IPS-18a (cell line): ENCODE measurements around the gene MUC2.

Experiments
- H3K27ac ChIP-seq: one replicate; pipeline ENCODE4 v1.5.1; 2013; ENCODE audit warnings: low read length
- H3K27me3 ChIP-seq: one replicate; pipeline ENCODE4 v1.6.1; 2013; ENCODE audit warnings: mild to moderate bottlenecking, low read length; ENCODE audit not compliant: control insufficient read depth, insufficient read depth
- H3K36me3 ChIP-seq: one replicate; pipeline ENCODE4 v1.6.1; 2013; ENCODE audit warnings: low read depth, low read length; ENCODE audit not compliant: control insufficient read depth
- H3K4me1 ChIP-seq: one replicate; pipeline ENCODE4 v1.6.1; 2013; ENCODE audit warnings: low read depth, low read length; ENCODE audit not compliant: control insufficient read depth
- H3K4me3 ChIP-seq: one replicate; pipeline ENCODE4 v1.5.1; 2013; ENCODE audit warnings: low read length
- H3K9ac ChIP-seq: one replicate; pipeline ENCODE4 v1.6.1; 2013; ENCODE audit warnings: mild to moderate bottlenecking, low read length, moderate library complexity
- H3K9me3 ChIP-seq: one replicate; pipeline ENCODE4 v1.6.1; 2013; ENCODE audit warnings: low read depth, low read length; ENCODE audit not compliant: control insufficient read depth

MUC2 gene

DNA sequence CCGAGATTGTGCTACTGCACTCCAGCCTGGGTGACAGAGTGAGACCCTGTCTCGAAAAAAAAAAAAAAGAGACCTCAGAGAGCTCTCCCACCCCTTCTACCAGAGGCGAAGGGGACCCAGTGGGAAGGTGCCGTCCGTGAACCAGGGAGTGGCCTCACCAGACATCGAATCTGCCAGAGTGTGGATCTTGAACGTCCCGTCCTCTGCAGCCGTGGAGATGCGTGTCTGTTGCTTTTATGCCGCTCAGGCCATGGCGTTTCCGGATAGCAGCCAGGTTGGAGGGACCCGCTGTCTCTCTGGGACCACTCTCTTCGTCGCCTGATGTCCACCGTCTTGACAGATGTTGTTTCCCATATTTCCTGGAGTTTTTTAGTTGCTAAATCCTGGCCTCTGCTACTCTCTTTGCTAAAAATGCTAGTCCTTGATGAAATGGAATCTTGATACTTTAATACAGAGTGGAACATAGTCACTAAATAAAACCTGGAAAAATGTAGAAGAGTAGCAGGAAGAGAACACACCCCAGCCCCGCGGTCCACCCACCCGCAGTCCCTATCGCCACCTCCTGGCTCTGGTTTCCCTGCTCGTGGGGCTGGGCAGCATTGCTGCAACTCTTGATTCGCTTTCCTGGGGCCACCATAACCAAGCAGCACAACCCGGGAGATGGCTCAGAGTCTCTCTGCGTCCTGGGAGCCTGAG is 26.2 kb upstream of the MUC2 start:
- no peaks in the 10 kb centered on the region for H3K27me3 ChIP-seq
- no peaks in the 10 kb centered on the region for H3K4me1 ChIP-seq
- no peaks in the 10 kb centered on the region for H3K36me3 ChIP-seq
- H3K27ac ChIP-seq: no peak overlapping the region
- no peak overlapping the region for H3K9ac ChIP-seq
- H3K9me3 ChIP-seq: no peaks in the 10 kb centered on the region
- no peak overlapping the region for H3K4me3 ChIP-seq

DNA sequence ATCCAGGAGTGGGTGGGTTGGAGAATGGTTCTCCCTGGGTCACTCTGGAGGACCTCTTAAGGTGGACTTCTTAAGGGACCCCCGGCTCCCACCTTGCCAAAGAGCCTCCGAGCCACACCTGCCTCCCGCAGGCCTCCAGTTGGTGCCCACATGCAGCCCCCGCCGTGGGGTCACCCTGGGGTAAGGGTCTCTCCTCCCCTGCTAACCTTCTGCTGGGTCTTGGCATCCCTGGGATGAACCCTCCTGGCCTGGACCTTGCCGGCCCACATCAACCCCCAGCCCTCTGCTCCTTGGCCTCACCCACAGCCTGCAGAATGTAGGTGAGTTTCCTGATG is 25.6 kb upstream of the MUC2 start:
- no peak overlapping the region for H3K9ac ChIP-seq
- no peaks in the 10 kb centered on the region for H3K36me3 ChIP-seq
- no peak overlapping the region for H3K27ac ChIP-seq
- no peaks in the 10 kb centered on the region for H3K9me3 ChIP-seq
- H3K4me1 ChIP-seq: no peaks in the 10 kb centered on the region
- no peaks in the 10 kb centered on the region for H3K27me3 ChIP-seq
- H3K4me3 ChIP-seq: no peak overlapping the region

GRCh38 chr11:1049431-1049891 is 25.2 kb upstream of the MUC2 start:
- Histone ChIP-seq H3K9me3 (no peaks in the 10 kb centered on the region), H3K36me3 (no peaks in the 10 kb centered on the region), H3K4me3 (no peak overlapping the region), H3K4me1 (no peaks in the 10 kb centered on the region), H3K9ac (no peak overlapping the region), H3K27me3 (no peaks in the 10 kb centered on the region), H3K27ac (no peak overlapping the region)

- Histone ChIP-seq H3K27me3 (no peaks in the 10 kb centered on the region), H3K27ac (no peak overlapping the region)
Measured at GRCh38 chr11:1049911-1050580, 24.6 kb upstream of the MUC2 start.

DNA sequence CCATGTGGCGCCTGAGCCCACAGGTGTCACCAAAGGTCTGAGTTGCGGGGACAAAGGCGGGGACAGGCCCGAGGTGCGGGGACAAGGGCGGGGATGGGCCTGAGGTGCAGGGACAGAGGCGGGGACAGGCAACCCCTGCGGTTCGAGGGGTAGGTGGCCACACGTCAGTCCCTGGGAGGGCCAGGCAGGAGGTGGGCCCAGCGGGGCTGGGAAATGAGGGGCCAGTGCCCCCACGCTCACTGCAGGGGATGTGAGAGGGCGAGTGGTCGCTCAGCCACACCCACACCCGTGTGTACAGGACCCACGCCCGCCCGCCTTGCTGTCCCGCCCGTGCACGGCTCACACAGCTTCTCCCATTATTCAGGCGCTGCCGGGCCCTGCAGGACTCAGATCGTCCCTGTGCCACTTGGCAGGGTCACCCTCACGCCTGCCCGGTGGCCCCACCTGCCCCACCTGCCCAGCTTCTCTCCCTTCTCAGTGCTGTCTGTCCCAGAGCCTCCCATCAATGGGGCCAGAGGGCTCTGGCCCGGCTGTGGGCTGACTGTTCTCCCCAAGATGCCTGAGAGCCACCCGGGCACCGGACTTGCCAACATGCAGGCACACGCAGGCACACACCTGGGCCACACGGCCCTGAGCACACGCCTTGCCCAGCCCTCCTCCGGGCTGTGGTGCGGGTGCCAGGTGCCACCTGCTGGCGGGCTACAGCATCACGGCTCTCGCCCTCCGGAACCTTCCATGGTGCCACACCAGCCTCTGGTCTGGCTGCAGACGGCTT is 23.9 kb upstream of the MUC2 start:
- Histone ChIP-seq H3K27me3 (no peaks in the 10 kb centered on the region), H3K4me1 (no peaks in the 10 kb centered on the region)

More at GRCh38 chr11:1049911-1050580, 24.6 kb upstream of the MUC2 start:
- Histone ChIP-seq H3K4me1 (no peaks in the 10 kb centered on the region), H3K36me3 (no peaks in the 10 kb centered on the region), H3K9ac (no peak overlapping the region), H3K9me3 (no peaks in the 10 kb centered on the region), H3K4me3 (no peak overlapping the region)

DNA sequence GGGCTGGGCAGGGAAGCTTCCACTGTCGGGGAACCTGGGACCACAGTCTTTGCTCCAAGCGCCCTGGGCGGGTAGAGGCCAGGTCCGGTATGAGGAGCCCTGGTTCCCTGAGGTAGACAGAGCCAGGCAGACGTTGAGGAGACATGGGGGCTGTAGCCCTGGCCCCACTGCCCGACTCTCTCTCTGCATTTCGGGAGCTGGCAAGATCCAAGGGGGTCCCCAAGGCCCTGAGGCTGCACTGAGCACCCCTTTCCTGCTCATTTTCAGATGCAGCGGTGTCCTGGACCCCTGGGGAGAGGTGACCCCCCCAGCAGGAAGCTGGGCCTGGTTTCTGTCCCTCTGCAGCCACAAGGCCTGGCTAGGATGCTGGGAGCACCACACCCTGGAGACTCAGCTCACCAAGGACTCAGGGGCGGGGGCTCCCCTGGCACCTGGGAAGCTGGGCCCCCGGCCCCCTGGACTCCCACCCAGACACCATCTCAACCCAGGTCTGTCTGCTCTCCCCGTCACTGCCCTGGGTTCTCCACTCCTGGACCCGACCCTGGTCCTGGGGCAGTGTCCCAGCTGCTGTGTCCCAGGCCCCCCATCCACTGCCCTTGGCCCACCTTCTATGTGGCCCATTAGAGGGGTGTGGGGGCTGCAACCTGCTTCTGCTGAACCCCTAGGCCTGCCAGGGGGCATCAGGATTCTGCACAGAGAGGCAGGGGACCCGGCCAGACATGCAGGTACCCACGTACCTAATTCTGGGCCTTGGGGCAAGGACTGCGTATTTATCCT is 23.1 kb upstream of the MUC2 start:
- Histone ChIP-seq H3K4me1 (no peaks in the 10 kb centered on the region), H3K27me3 (no peaks in the 10 kb centered on the region), H3K4me3 (no peak overlapping the region), H3K36me3 (no peaks in the 10 kb centered on the region), H3K9me3 (no peaks in the 10 kb centered on the region), H3K27ac (no peak overlapping the region), H3K9ac (no peak overlapping the region)

More for the DNA sequence above, 23.9 kb upstream of the MUC2 start:
- H3K9ac ChIP-seq: no peak overlapping the region
- no peak overlapping the region for H3K27ac ChIP-seq
- no peaks in the 10 kb centered on the region for H3K9me3 ChIP-seq
- no peaks in the 10 kb centered on the region for H3K36me3 ChIP-seq
- no peak overlapping the region for H3K4me3 ChIP-seq

GRCh38 chr11:1052133-1053011 is 22.3 kb upstream of the MUC2 start:
- Histone ChIP-seq H3K27me3 (no peaks in the 10 kb centered on the region), H3K27ac (no peak overlapping the region), H3K9me3 (no peaks in the 10 kb centered on the region), H3K9ac (no peak overlapping the region), H3K36me3 (no peaks in the 10 kb centered on the region), H3K4me3 (no peak overlapping the region), H3K4me1 (no peaks in the 10 kb centered on the region)

GRCh38 chr11:1053121-1053901 is 21.4 kb upstream of the MUC2 start:
- Histone ChIP-seq H3K36me3 (no peaks in the 10 kb centered on the region), H3K9me3 (no peaks in the 10 kb centered on the region), H3K4me1 (no peaks in the 10 kb centered on the region), H3K9ac (no peak overlapping the region), H3K27ac (no peak overlapping the region), H3K4me3 (no peak overlapping the region), H3K27me3 (no peaks in the 10 kb centered on the region)

DNA sequence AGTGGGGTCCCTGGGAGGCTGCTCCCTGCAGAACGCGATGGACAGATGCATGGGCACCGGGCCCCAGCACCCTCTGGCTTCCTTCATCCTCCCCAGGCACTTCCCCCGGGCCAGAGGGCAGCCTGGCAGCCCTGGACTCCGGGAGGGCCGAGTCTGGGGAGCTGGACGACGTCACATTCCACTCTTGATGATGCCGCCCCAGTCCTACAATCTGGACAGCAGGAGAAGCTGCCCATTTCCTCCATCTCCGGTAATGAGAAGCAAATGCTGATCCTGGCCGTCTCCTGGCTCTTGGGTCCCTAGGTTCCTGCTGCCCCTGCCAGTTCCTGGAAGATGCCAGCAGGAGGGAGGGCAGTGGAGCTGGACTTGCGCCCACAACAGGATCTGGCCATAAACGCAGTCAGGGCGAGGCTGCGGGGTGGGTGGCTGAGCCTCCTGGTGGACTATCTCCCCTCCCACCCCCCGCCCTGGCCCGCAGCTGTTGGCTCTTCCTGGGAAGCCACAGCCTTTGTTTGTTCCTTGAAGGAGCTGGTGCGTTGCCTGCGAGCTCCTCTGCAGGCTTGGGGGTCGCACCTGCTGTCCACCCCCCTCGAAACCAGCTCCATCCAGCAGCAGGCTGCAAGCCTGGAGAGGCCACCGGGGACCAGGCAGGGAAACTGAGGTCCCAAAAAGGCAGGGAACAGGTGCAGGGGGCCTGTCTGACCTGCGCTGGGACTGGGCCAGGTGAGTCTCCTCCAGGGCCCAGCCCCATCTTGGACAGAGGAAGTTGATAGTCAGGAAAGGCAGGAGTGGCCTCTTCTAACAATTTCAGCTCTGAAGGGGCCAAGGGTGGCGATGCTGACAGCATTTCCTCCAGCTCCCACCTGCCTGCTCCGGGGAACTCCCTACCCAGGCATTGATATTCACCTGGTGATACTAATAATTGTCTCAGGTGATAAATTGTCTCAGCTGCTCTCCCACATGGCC is 20.2 kb upstream of the MUC2 start:
- H3K36me3 ChIP-seq: no peaks in the 10 kb centered on the region
- no peak overlapping the region for H3K9ac ChIP-seq
- H3K4me1 ChIP-seq: no peaks in the 10 kb centered on the region
- H3K9me3 ChIP-seq: no peaks in the 10 kb centered on the region
- no peak overlapping the region for H3K27ac ChIP-seq
- no peaks in the 10 kb centered on the region for H3K27me3 ChIP-seq
- no peak overlapping the region for H3K4me3 ChIP-seq
